GM03348 (cell line): ENCODE results near the gene BRPF1.
A peak's percentile ranks its signal among the peaks of the same experiment; 100 is the strongest.

ENCODE experiments used
- DNase-seq: peaks from one replicate; pipeline ENCODE4 v3.0.0; 2012; ENCODE audit warnings: low spot score

The BRPF1 gene

GRCh38 chr3:9731206-9732079 is at the start of gene BRPF1:
BRPF1 (plus strand) TSS chr3:9731735; CDS start chr3:9734141, 2,406 bp downstream.
- peak; percentile 99 for DNase-seq

GRCh38 chr3:9682096-9682495 is 49.4 kb upstream of the BRPF1 start:
- DNase-seq, result no peak

- DNase-seq, result no peak
These were observed 48.1 kb upstream of the BRPF1 start for GRCh38 chr3:9683426-9683825.

GRCh38 chr3:9685216-9686049 is 46.1 kb upstream of the BRPF1 start:
- DNase-seq, result no peak

- no peak for DNase-seq
These were observed 45.4 kb upstream of the BRPF1 start for GRCh38 chr3:9686050-9686550.

GRCh38 chr3:9686703-9687102 is 44.8 kb upstream of the BRPF1 start:
- no peak for DNase-seq

GRCh38 chr3:9687514-9687913 is 44.0 kb upstream of the BRPF1 start:
- no peak for DNase-seq

GRCh38 chr3:9688961-9689360 is 42.6 kb upstream of the BRPF1 start:
- no peak for DNase-seq

GRCh38 chr3:9689757-9690156 is 41.8 kb upstream of the BRPF1 start:
- no peak for DNase-seq

- no peak for DNase-seq
These were observed 40.8 kb upstream of the BRPF1 start for GRCh38 chr3:9690451-9691450.

GRCh38 chr3:9691636-9692035 is 39.9 kb upstream of the BRPF1 start:
- no peak for DNase-seq

- DNase-seq, result no peak
These were observed 39.1 kb upstream of the BRPF1 start for GRCh38 chr3:9692416-9692815.

GRCh38 chr3:9695345-9695744 is 36.2 kb upstream of the BRPF1 start:
- DNase-seq, result no peak

GRCh38 chr3:9695746-9696145 is 35.8 kb upstream of the BRPF1 start:
- no peak for DNase-seq

GRCh38 chr3:9696480-9697220 is 34.9 kb upstream of the BRPF1 start:
- DNase-seq, result no peak

GRCh38 chr3:9697892-9698291 is 33.6 kb upstream of the BRPF1 start:
- no peak for DNase-seq

- DNase-seq, result no peak
These were observed 33.2 kb upstream of the BRPF1 start for GRCh38 chr3:9698293-9698692.

- no peak for DNase-seq
These were observed 31.0 kb upstream of the BRPF1 start for GRCh38 chr3:9700536-9700935.

- no peak for DNase-seq
These were observed 30.5 kb upstream of the BRPF1 start for GRCh38 chr3:9701006-9701405.

- DNase-seq, result no peak
These were observed 29.8 kb upstream of the BRPF1 start for GRCh38 chr3:9701711-9702110.

GRCh38 chr3:9703240-9703639 is 28.3 kb upstream of the BRPF1 start:
- no peak for DNase-seq
